DOHH2 (cell line): ENCODE measurements around the gene ZFAND3.

Experiments used
- EZH2phosphoT487 ChIP-seq: fragments of 200-600 bp; sonication (generic); IDR thresholded peaks from 2 replicates; pipeline ENCODE4 v1.6.1; 2017; ENCODE audit warnings: borderline replicate concordance, mild to moderate bottlenecking, antibody characterized with exemption, low read length, moderate library complexity, mixed read lengths
- TF ChIP-seq, protein P1 (sequence below): fragments of 200-600 bp; sonication (generic); IDR thresholded peaks from one replicate; pipeline ENCODE4 v1.5.1; 2014; ENCODE audit warnings: antibody characterized with exemption, mild to moderate bottlenecking, low read depth, low read length; ENCODE audit not compliant: poor library complexity, severe bottlenecking

DNA sequence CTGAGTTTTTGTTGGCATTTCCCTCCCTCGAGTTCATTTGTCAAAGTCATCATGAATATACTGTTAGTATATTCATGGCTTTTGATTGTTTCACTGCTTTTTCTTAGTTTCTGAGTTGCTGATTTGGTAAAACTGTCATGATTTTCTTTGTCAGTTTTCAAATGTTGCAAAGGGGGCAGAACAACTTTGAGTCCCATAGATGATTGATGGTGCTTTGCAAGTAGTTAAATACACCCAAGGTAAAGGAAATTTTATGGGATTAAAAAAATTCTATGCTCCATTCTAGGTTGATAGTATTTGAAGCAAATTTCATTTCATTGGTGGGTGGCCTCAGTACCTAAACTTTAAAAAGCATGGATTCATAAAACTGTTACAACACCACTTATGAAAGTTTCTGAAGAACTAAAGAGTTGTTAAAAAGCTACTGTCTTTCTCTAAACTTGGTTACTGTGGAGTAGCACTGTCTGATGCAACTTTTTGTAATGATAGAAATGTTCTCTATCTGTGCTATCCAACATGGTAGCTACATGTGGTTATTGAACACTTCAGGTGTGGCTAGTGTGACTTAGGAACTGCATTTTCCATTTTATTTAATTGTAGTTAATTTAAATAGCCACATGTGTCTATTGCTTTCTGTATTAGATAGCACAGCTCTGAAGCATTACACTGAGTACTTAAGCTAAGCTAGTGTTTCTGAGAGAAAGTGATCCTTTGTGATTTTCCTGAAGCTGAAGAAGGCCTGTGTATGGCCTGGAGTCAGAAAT is 153.6 kb downstream of the ZFAND3 start:
- TF ChIP-seq EZH2phosphoT487, result no peak
- TF ChIP-seq, protein P1, sequence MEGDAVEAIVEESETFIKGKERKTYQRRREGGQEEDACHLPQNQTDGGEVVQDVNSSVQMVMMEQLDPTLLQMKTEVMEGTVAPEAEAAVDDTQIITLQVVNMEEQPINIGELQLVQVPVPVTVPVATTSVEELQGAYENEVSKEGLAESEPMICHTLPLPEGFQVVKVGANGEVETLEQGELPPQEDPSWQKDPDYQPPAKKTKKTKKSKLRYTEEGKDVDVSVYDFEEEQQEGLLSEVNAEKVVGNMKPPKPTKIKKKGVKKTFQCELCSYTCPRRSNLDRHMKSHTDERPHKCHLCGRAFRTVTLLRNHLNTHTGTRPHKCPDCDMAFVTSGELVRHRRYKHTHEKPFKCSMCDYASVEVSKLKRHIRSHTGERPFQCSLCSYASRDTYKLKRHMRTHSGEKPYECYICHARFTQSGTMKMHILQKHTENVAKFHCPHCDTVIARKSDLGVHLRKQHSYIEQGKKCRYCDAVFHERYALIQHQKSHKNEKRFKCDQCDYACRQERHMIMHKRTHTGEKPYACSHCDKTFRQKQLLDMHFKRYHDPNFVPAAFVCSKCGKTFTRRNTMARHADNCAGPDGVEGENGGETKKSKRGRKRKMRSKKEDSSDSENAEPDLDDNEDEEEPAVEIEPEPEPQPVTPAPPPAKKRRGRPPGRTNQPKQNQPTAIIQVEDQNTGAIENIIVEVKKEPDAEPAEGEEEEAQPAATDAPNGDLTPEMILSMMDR, result no peak
